Measurements from ENCODE around the gene EIF3D. TPM values are rescaled to one million over a fixed set of nuclear protein-coding genes. Genes with fewer than 3 reads are reported as not detected.

Gene EIF3D
- total and polyA plus RNA-seq, 10 donors: 194 to 428 (median 228) TPM

- H3K27me3 ChIP-seq (replicated peaks in 1 of 7): peaks cover 0 to 49% (median 9%) of the 10 kb centered on the region in 7 donors
- H3K27ac ChIP-seq: no peak overlapping the region
- DNase-seq: no peak
- H3K9me3 ChIP-seq: no peaks in the 10 kb centered on the region
- no peak for TF ChIP-seq POLR2AphosphoS5 (IDR thresholded peaks at IDR 0.05)
- TF ChIP-seq CTCF (IDR thresholded peaks at IDR 0.05 in 8 of 11, conservative IDR thresholded peaks at IDR 0.05 in 3 of 11): no peak
- TF ChIP-seq POLR2A (IDR thresholded peaks at IDR 0.05): no peak
- H3K4me3 ChIP-seq: no peak overlapping the region
- H3K36me3 ChIP-seq: no peaks in the 10 kb centered on the region
- intact Hi-C loops (cut with DNase I; ENCODE audit: low total_unique reads): no loop called here
- WGBS, 5 donors: 83 to 90% (median 85%) methylated on average over 6 of the region's 6 CpGs
- H3K4me1 ChIP-seq: no peaks in the 10 kb centered on the region
Observed at GRCh38 chr22:36568846-36569245, 39.9 kb upstream of the EIF3D start.

GRCh38 chr22:36566720-36567119 is 37.8 kb upstream of the EIF3D start:
- Histone ChIP-seq H3K27me3 (replicated peaks in 1 of 7) (peaks cover 0 to 62% (median 17%) of the 10 kb centered on the region in 7 donors), H3K4me1 (peaks cover 0 to 11% (median 0%) of the 10 kb centered on the region in 6 donors), H3K36me3 (no peaks in the 10 kb centered on the region), H3K27ac (no peak overlapping the region), H3K9me3 (no peaks in the 10 kb centered on the region), H3K4me3 (no peak overlapping the region)
- intact Hi-C loops (cut with DNase I; ENCODE audit: low total_unique reads): no loop called here
- no peak for TF ChIP-seq POLR2A (IDR thresholded peaks at IDR 0.05)
- no peak for TF ChIP-seq POLR2AphosphoS5 (IDR thresholded peaks at IDR 0.05)
- TF ChIP-seq CTCF (IDR thresholded peaks at IDR 0.05 in 8 of 11, conservative IDR thresholded peaks at IDR 0.05 in 3 of 11): no peak
- no peak for DNase-seq
- WGBS, 5 donors: 63 to 80% (median 76%) methylated on average over 8 of the region's 8 CpGs

GRCh38 chr22:36565686-36566085 is 36.7 kb upstream of the EIF3D start:
- 75 to 83% (median 82%) methylated on average over 6 of the region's 6 CpGs for WGBS, 5 donors
- Histone ChIP-seq H3K36me3 (no peaks in the 10 kb centered on the region), H3K4me1 (peaks cover 0 to 11% (median 0%) of the 10 kb centered on the region in 6 donors), H3K4me3 (no peak overlapping the region), H3K27ac (no peak overlapping the region), H3K9me3 (no peaks in the 10 kb centered on the region), H3K27me3 (replicated peaks in 1 of 7) (peaks cover 0 to 62% (median 17%) of the 10 kb centered on the region in 7 donors)
- no peak for DNase-seq
- intact Hi-C loops (cut with DNase I; ENCODE audit: low total_unique reads): no loop called here
- no peak for TF ChIP-seq POLR2AphosphoS5 (IDR thresholded peaks at IDR 0.05)
- no peak for TF ChIP-seq CTCF (IDR thresholded peaks at IDR 0.05 in 8 of 11, conservative IDR thresholded peaks at IDR 0.05 in 3 of 11)
- TF ChIP-seq POLR2A (IDR thresholded peaks at IDR 0.05): no peak

GRCh38 chr22:36565159-36565507 is 36.2 kb upstream of the EIF3D start:
- H3K36me3 ChIP-seq: no peaks in the 10 kb centered on the region
- intact Hi-C loops (cut with DNase I; ENCODE audit: low total_unique reads): no loop called here
- H3K27me3 ChIP-seq (replicated peaks in 1 of 7): peaks cover 0 to 60% (median 17%) of the 10 kb centered on the region in 7 donors
- 83 to 98% (median 91%) methylated on average over 5 of the region's 5 CpGs for WGBS, 5 donors
- peaks cover 0 to 11% (median 0%) of the 10 kb centered on the region in 6 donors for H3K4me1 ChIP-seq
- TF ChIP-seq POLR2A (IDR thresholded peaks at IDR 0.05) (no peak), CTCF (IDR thresholded peaks at IDR 0.05 in 8 of 11, conservative IDR thresholded peaks at IDR 0.05 in 3 of 11) (no peak), POLR2AphosphoS5 (IDR thresholded peaks at IDR 0.05) (no peak)
- H3K4me3 ChIP-seq: no peak overlapping the region
- H3K9me3 ChIP-seq: no peaks in the 10 kb centered on the region
- no peak for DNase-seq
- no peak overlapping the region for H3K27ac ChIP-seq
